ENCODE results near the gene FYB1. TPM values are rescaled to one million over a fixed set of nuclear protein-coding genes. Genes with fewer than 3 reads are reported as not detected.

FYB1 gene
- total RNA-seq, 1 experiment from 2014 or later: 0.46 TPM

DNA sequence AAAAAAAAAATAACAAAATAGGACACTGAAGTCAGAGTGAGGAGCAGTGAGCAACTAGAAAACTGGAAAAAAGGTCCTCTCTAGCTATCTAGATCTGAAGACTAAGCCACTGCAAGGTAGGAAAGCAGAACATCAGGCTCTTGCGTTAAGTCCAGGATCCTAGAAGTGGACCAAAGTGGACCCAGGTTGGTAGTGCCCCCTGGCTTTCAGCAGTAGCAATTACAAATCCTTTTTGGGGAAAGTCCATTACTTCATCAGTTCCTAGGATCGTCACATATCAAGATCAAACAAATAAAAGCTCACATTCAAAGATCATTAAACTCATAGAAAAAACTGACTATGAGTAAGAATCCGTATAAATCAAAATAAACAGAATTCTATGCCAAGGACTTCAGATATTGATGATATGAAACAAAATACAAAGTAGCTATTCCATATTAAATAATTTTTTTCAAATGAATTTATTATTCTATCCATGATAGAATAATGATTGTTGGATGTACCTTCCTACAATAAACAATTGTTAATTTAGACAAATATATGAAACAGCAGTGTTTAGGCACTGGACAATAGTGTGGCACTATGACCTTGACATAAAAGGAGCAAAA is 138.7 kb downstream of the FYB1 start:
- TF ChIP-seq CTCF (IDR thresholded peaks at IDR 0.05) (peak; percentile 92), SIN3A (IDR thresholded peaks at IDR 0.05; ENCODE audit: borderline replicate concordance, insufficient read depth, low read depth, low read length) (no peak)
- no TSS peak for BruUV-seq (replicated peaks)
- in situ Hi-C loops (cut with HindIII; ENCODE audit: low pct_unique_long_range_greater_than_20kb, low sequenced_read_pairs) (no loop called here), intact Hi-C loops (cut with micrococcal nuclease; ENCODE audit: unreplicated experiment) (no loop called here)
- CTCF ChIA-PET: interaction anchor here (0.6 to 1.2 kb wide), 6 partner anchors 9 to 178 kb away, joined by 3 to 7 read pairs (median 4); no protein-coding TSS in a partner anchor
- Histone ChIP-seq H3K4me3 (ENCODE audit: low read depth in 2 of 2, low read length in 2 of 2) (no peak overlapping the region), H3K27ac (ENCODE audit: low read length) (no peak overlapping the region), H3K9me3 (ENCODE audit: control insufficient read depth, insufficient read depth, low read depth, low read length) (no peaks in the 10 kb centered on the region), H3K36me3 (ENCODE audit: control insufficient read depth, insufficient read depth, low read length) (no peaks in the 10 kb centered on the region), H3K4me1 (ENCODE audit: control insufficient read depth, insufficient read depth, low read length) (peaks cover 13% of the 10 kb centered on the region; the same call in 1 of the 2 replicates), H3K27me3 (ENCODE audit: control insufficient read depth, insufficient read depth, low read length) (no peaks in the 10 kb centered on the region)
- DNase-seq (ENCODE audit: low read depth, low spot score) (no peak), ATAC-seq (peak; percentile 78)
- POLR2A ChIA-PET: interaction anchor here (0.7 kb wide), 2 partner anchors 57 to 117 kb away, joined by 3 to 7 read pairs; no protein-coding TSS in a partner anchor

DNA sequence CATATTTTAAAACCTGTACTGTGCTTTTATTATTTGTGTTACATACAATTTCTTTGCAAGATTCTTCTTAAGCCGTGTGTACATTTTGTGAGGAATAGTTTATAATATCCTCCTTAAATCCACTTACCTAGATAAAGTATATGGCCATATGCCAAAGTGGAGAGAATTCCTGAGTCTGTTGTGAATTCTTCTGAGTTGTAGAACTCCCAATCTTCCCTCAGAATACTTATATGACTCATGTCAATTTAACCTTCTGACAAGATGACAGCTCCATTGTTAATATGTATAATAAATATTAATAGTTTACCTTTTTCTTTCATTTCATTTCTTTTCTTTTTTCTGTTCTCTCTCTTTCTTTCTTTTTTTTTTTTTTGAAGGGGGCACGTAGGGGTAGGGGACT is 139.2 kb downstream of the FYB1 start:
- Histone ChIP-seq H3K27ac (ENCODE audit: low read length) (no peak overlapping the region), H3K36me3 (ENCODE audit: control insufficient read depth, insufficient read depth, low read length) (0 out of 2 replicates have a peak, but pooled peaks cover 2% of the 10 kb centered on the region), H3K27me3 (ENCODE audit: control insufficient read depth, insufficient read depth, low read length) (no peaks in the 10 kb centered on the region), H3K9me3 (ENCODE audit: control insufficient read depth, insufficient read depth, low read depth, low read length) (no peaks in the 10 kb centered on the region), H3K4me3 (ENCODE audit: low read depth in 2 of 2, low read length in 2 of 2) (no peak overlapping the region), H3K4me1 (ENCODE audit: control insufficient read depth, insufficient read depth, low read length) (peaks cover 13% of the 10 kb centered on the region; the same call in 1 of the 2 replicates)
- ChIA-PET POLR2A (interaction anchor here (0.7 kb wide), 2 partner anchors 57 to 117 kb away, joined by 3 to 7 read pairs; no protein-coding TSS in a partner anchor), CTCF (interaction anchor here (0.6 to 1.0 kb wide), 5 partner anchors 8 to 112 kb away, joined by 3 to 7 read pairs (median 4); no protein-coding TSS in a partner anchor)
- ATAC-seq: no peak
- 0 out of 2 replicates have a peak, but pooled peaks have one; percentile 2 for TF ChIP-seq CTCF (IDR thresholded peaks at IDR 0.05)
- no peak for TF ChIP-seq POLR2AphosphoS5 (IDR thresholded peaks at IDR 0.05; ENCODE audit: low read depth, low read length)
- no peak for DNase-seq (ENCODE audit: low read depth, low spot score)
- intact Hi-C loops (cut with micrococcal nuclease; ENCODE audit: unreplicated experiment) (no loop called here), in situ Hi-C loops (cut with HindIII; ENCODE audit: low pct_unique_long_range_greater_than_20kb, low sequenced_read_pairs) (no loop called here)
- no TSS peak for BruUV-seq (replicated peaks)

GRCh38 chr5:39079147-39079546 is 140.2 kb downstream of the FYB1 start:
- H3K27me3 ChIP-seq (ENCODE audit: control insufficient read depth, insufficient read depth, low read length): no peaks in the 10 kb centered on the region
- ChIA-PET POLR2A (no interaction called here), CTCF (no interaction called here)
- in situ Hi-C loops (cut with HindIII; ENCODE audit: low pct_unique_long_range_greater_than_20kb, low sequenced_read_pairs): no loop called here
- 0 out of 2 replicates have a peak, but pooled peaks cover 2% of the 10 kb centered on the region for H3K36me3 ChIP-seq (ENCODE audit: control insufficient read depth, insufficient read depth, low read length)
- DNase-seq (ENCODE audit: low read depth, low spot score) (no peak), ATAC-seq (no peak)
- no peak for TF ChIP-seq TCF7L2 (IDR thresholded peaks at IDR 0.05; ENCODE audit: low read depth, low read length)
- no peak for TF ChIP-seq POLR2AphosphoS5 (IDR thresholded peaks at IDR 0.05; ENCODE audit: low read depth, low read length)
- TF ChIP-seq, protein P1, sequence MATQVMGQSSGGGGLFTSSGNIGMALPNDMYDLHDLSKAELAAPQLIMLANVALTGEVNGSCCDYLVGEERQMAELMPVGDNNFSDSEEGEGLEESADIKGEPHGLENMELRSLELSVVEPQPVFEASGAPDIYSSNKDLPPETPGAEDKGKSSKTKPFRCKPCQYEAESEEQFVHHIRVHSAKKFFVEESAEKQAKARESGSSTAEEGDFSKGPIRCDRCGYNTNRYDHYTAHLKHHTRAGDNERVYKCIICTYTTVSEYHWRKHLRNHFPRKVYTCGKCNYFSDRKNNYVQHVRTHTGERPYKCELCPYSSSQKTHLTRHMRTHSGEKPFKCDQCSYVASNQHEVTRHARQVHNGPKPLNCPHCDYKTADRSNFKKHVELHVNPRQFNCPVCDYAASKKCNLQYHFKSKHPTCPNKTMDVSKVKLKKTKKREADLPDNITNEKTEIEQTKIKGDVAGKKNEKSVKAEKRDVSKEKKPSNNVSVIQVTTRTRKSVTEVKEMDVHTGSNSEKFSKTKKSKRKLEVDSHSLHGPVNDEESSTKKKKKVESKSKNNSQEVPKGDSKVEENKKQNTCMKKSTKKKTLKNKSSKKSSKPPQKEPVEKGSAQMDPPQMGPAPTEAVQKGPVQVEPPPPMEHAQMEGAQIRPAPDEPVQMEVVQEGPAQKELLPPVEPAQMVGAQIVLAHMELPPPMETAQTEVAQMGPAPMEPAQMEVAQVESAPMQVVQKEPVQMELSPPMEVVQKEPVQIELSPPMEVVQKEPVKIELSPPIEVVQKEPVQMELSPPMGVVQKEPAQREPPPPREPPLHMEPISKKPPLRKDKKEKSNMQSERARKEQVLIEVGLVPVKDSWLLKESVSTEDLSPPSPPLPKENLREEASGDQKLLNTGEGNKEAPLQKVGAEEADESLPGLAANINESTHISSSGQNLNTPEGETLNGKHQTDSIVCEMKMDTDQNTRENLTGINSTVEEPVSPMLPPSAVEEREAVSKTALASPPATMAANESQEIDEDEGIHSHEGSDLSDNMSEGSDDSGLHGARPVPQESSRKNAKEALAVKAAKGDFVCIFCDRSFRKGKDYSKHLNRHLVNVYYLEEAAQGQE (IDR thresholded peaks at IDR 0.05; ENCODE audit: insufficient read depth in 1 of 2, low read depth in 2 of 2, low read length in 1 of 2): no peak
- no peak for TF ChIP-seq CTCF (IDR thresholded peaks at IDR 0.05)
- no peak for TF ChIP-seq SIN3A (IDR thresholded peaks at IDR 0.05; ENCODE audit: borderline replicate concordance, insufficient read depth, low read depth, low read length)
- no peak overlapping the region for H3K4me3 ChIP-seq (ENCODE audit: low read depth in 2 of 2, low read length in 2 of 2)
- H3K27ac ChIP-seq (ENCODE audit: low read length): no peak overlapping the region
- peaks cover 13% of the 10 kb centered on the region; the same call in 1 of the 2 replicates for H3K4me1 ChIP-seq (ENCODE audit: control insufficient read depth, insufficient read depth, low read length)
- H3K9me3 ChIP-seq (ENCODE audit: control insufficient read depth, insufficient read depth, low read depth, low read length): no peaks in the 10 kb centered on the region
- BruUV-seq (replicated peaks): no TSS peak
- intact Hi-C loops (cut with micrococcal nuclease; ENCODE audit: unreplicated experiment): loop anchor here (5.0 to 10.0 kb wide), 2 partner anchors 87 to 234 kb away; partner anchors contain the start of gene OSMR

Measured in Panc1 (cell line).